Measurements from ENCODE around the gene RBM20. TPM values are rescaled to one million over a fixed set of nuclear protein-coding genes. Genes with fewer than 3 reads are reported as not detected.

Gene RBM20
- total and polyA plus RNA-seq, 2 of the 13 experiments (the other 11 are each of a cell fraction or from before 2014, with no cell fraction given): 0.02 to 0.22 TPM

GRCh38 chr10:110803830-110804338, 159.7 kb downstream of the RBM20 start (continued):
- TF ChIP-seq, protein P1, sequence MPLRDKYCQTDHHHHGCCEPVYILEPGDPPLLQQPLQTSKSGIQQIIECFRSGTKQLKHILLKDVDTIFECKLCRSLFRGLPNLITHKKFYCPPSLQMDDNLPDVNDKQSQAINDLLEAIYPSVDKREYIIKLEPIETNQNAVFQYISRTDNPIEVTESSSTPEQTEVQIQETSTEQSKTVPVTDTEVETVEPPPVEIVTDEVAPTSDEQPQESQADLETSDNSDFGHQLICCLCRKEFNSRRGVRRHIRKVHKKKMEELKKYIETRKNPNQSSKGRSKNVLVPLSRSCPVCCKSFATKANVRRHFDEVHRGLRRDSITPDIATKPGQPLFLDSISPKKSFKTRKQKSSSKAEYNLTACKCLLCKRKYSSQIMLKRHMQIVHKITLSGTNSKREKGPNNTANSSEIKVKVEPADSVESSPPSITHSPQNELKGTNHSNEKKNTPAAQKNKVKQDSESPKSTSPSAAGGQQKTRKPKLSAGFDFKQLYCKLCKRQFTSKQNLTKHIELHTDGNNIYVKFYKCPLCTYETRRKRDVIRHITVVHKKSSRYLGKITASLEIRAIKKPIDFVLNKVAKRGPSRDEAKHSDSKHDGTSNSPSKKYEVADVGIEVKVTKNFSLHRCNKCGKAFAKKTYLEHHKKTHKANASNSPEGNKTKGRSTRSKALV (CRISPR knock-in tag; IDR thresholded peaks at IDR 0.05): no peak
- TF ChIP-seq BCL6 (CRISPR knock-in tag; IDR thresholded peaks at IDR 0.05): peak; percentile 49
- TF ChIP-seq ZNF337 (CRISPR knock-in tag; IDR thresholded peaks at IDR 0.05; ENCODE audit: borderline replicate concordance, low read depth): no peak
- TF ChIP-seq, protein P2, sequence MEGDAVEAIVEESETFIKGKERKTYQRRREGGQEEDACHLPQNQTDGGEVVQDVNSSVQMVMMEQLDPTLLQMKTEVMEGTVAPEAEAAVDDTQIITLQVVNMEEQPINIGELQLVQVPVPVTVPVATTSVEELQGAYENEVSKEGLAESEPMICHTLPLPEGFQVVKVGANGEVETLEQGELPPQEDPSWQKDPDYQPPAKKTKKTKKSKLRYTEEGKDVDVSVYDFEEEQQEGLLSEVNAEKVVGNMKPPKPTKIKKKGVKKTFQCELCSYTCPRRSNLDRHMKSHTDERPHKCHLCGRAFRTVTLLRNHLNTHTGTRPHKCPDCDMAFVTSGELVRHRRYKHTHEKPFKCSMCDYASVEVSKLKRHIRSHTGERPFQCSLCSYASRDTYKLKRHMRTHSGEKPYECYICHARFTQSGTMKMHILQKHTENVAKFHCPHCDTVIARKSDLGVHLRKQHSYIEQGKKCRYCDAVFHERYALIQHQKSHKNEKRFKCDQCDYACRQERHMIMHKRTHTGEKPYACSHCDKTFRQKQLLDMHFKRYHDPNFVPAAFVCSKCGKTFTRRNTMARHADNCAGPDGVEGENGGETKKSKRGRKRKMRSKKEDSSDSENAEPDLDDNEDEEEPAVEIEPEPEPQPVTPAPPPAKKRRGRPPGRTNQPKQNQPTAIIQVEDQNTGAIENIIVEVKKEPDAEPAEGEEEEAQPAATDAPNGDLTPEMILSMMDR (CRISPR knock-in tag; IDR thresholded peaks at IDR 0.05): peak; percentile 87
- TF ChIP-seq CSRNP2 (CRISPR knock-in tag; conservative IDR thresholded peaks at IDR 0.05; ENCODE audit: low read depth): no peak
- TF ChIP-seq ZNF652 (CRISPR knock-in tag; IDR thresholded peaks at IDR 0.05; ENCODE audit: borderline replicate concordance, low read depth): no peak
- TF ChIP-seq EED (CRISPR knock-in tag; IDR thresholded peaks at IDR 0.05): no peak
- TF ChIP-seq ZFP1 (CRISPR knock-in tag; IDR thresholded peaks at IDR 0.05): no peak
- TF ChIP-seq PITX1 (CRISPR knock-in tag; IDR thresholded peaks at IDR 0.05): 0 out of 2 replicates have a peak, but pooled peaks have one; percentile 17
- TF ChIP-seq, protein P3, sequence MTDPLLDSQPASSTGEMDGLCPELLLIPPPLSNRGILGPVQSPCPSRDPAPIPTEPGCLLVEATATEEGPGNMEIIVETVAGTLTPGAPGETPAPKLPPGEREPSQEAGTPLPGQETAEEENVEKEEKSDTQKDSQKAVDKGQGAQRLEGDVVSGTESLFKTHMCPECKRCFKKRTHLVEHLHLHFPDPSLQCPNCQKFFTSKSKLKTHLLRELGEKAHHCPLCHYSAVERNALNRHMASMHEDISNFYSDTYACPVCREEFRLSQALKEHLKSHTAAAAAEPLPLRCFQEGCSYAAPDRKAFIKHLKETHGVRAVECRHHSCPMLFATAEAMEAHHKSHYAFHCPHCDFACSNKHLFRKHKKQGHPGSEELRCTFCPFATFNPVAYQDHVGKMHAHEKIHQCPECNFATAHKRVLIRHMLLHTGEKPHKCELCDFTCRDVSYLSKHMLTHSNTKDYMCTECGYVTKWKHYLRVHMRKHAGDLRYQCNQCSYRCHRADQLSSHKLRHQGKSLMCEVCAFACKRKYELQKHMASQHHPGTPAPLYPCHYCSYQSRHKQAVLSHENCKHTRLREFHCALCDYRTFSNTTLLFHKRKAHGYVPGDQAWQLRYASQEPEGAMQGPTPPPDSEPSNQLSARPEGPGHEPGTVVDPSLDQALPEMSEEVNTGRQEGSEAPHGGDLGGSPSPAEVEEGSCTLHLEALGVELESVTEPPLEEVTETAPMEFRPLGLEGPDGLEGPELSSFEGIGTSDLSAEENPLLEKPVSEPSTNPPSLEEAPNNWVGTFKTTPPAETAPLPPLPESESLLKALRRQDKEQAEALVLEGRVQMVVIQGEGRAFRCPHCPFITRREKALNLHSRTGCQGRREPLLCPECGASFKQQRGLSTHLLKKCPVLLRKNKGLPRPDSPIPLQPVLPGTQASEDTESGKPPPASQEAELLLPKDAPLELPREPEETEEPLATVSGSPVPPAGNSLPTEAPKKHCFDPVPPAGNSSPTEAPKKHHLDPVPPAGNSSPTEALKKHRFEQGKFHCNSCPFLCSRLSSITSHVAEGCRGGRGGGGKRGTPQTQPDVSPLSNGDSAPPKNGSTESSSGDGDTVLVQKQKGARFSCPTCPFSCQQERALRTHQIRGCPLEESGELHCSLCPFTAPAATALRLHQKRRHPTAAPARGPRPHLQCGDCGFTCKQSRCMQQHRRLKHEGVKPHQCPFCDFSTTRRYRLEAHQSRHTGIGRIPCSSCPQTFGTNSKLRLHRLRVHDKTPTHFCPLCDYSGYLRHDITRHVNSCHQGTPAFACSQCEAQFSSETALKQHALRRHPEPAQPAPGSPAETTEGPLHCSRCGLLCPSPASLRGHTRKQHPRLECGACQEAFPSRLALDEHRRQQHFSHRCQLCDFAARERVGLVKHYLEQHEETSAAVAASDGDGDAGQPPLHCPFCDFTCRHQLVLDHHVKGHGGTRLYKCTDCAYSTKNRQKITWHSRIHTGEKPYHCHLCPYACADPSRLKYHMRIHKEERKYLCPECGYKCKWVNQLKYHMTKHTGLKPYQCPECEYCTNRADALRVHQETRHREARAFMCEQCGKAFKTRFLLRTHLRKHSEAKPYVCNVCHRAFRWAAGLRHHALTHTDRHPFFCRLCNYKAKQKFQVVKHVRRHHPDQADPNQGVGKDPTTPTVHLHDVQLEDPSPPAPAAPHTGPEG (CRISPR knock-in tag; IDR thresholded peaks at IDR 0.05): no peak
- no peak for TF ChIP-seq TOPORS (CRISPR knock-in tag; IDR thresholded peaks at IDR 0.05)
- no peak for TF ChIP-seq ZNF605 (CRISPR knock-in tag; IDR thresholded peaks at IDR 0.05)
- no peak for TF ChIP-seq ELF4 (CRISPR knock-in tag; IDR thresholded peaks at IDR 0.05; ENCODE audit: borderline replicate concordance)
- no peak for TF ChIP-seq TCF7 (IDR thresholded peaks at IDR 0.05; ENCODE audit: low read depth)
- TF ChIP-seq ZNF367 (CRISPR knock-in tag; IDR thresholded peaks at IDR 0.05; ENCODE audit: borderline replicate concordance): no peak
- TF ChIP-seq ZNF296 (CRISPR knock-in tag; conservative IDR thresholded peaks at IDR 0.05): no peak
- 0 out of 2 replicates have a peak, but pooled peaks have one; percentile 33 for TF ChIP-seq MYPOP (CRISPR knock-in tag; IDR thresholded peaks at IDR 0.05)
- no peak for TF ChIP-seq ZNF232 (CRISPR knock-in tag; IDR thresholded peaks at IDR 0.05; ENCODE audit: borderline replicate concordance)
